Heart right ventricle (tissue), 16 donors: Measurements from ENCODE around the gene LIN7A. TPM values are rescaled to one million over a fixed set of nuclear protein-coding genes. Genes with fewer than 3 reads are reported as not detected.

Experiments used
- ATAC-seq, 8 donors: fragments of 200-7000 bp; cut with Tn5 transposase; one replicate each; pipeline ENCODE4 v1.9.1; 2020; ENCODE audit warnings: mild to moderate bottlenecking in 8 of 8, moderate library complexity in 8 of 8, moderate number of reproducible peaks in 1 of 8
- DNase-seq, 2 donors: peaks; one replicate each; pipeline ENCODE4 v3.0.0-alpha.2; 2020
- H3K27ac ChIP-seq, 10 donors: fragments of 200-600 bp; sonication (generic) in 2 of 10; one replicate each; pipeline versions ENCODE4 v1.5.0 to v1.8.0; 2020 to 2022; ENCODE audit warnings: mild to moderate bottlenecking in 3 of 10
- H3K27me3 ChIP-seq, 7 donors: fragments of 200-600 bp; one replicate each; pipeline ENCODE4 v1.8.0; 2021 to 2022; ENCODE audit warnings: mild to moderate bottlenecking in 2 of 7
- H3K36me3 ChIP-seq, 9 donors: fragments of 200-600 bp; sonication (generic) in 1 of 9; one replicate each; pipeline versions ENCODE4 v1.5.0 to v1.8.0; 2020 to 2022; ENCODE audit warnings: mild to moderate bottlenecking in 2 of 9
- H3K4me1 ChIP-seq, 9 donors: fragments of 200-600 bp; sonication (generic) in 1 of 9; one replicate each; pipeline versions ENCODE4 v1.5.0 to v1.8.0; 2020 to 2022; ENCODE audit warnings: mild to moderate bottlenecking in 4 of 9
- H3K4me3 ChIP-seq, 10 donors: fragments of 200-600 bp; sonication (generic) in 2 of 10; one replicate each; pipeline versions ENCODE4 v1.5.0 to v1.8.0; 2020 to 2022; ENCODE audit warnings: mild to moderate bottlenecking in 7 of 10, moderate library complexity in 2 of 10
- H3K9me3 ChIP-seq, 11 donors: fragments of 200-600 bp in 10 of 11; sonication (generic) in 2 of 11; one replicate each; pipeline versions ENCODE4 v1.5.0 to v1.8.0; 2013 to 2022; ENCODE audit warnings: mild to moderate bottlenecking in 2 of 11, control low read depth in 1 of 11, moderate library complexity in 1 of 11
- CTCF ChIP-seq, 9 donors: fragments of 200-600 bp; sonication (generic) in 2 of 9; IDR thresholded peaks; one replicate each; pipeline versions ENCODE4 v1.5.0 to v1.8.0; 2021 to 2022; ENCODE audit warnings: antibody characterized with exemption in 9 of 9, mild to moderate bottlenecking in 5 of 9, moderate library complexity in 1 of 9
- WGBS, 2 donors: extraction: QIAGEN DNeasy Blood & Tissue Kit; methylation state at CpG; one replicate each; pipeline ENCODE4 v1.1.7; 2013; ENCODE audit warnings: inconsistent platforms in 1 of 2; 5-methylcytosine and 5-hydroxymethylcytosine counted together
- intact Hi-C, 10 donors: fragments of 100-400 bp; cut with DNase I; formaldehyde crosslinking; loops; one replicate each; pipeline versions ENCODE4 v1.11.1 to v1.14.2; 2022
- polyA plus RNA-seq, 2 donors: library from polyadenylated mRNA; stranded (reverse); fragments of 200-250 nt; gene quantifications; one replicate each; pipeline ENCODE4 v1.2.3, GENCODE V29; 2013
- total RNA-seq, 10 donors: library from RNA; stranded (reverse); fragmentation: NEBNext Ultra II Directional in 3 of 10; extraction: Animal tissue kit (Norgen Biotek cat#: 25700) in 3 of 10; gene quantifications; one replicate each; pipeline versions ENCODE4 v1.2.1 to v1.2.4, GENCODE V29; 2021 to 2023
- donor health status: Arrhythmogenic right ventricular cardiomyopathy.
- donor health status: ischemic (EF 13 %, LVEDD 7.1; RV severe dilation, severe dysfunction).
- donor health status: healthy with polysubstance abuse.
- donor health status: DM: no; HTN: yes; CAD: no.
- donor health status: DM: no; HTN: no; CAD: no.
- donor health status: ischemic (EF 25% LVEDD 6.9; RV normal size, moderate dysfunction).
- donor health status: ischemic (EF 25% LVEDD 5.7; RV mildly dilated, moderate dysfunction).
- donor health status: healthy.
- donor health status: DM: yes; HTN: yes; CAD: no.
- donor health status: Ischemic cardiomyopathy.
- donor health status: ischemic (EF 35%, LVEDD 5.7; RV mildly dilated, moderate dysfunction).
- donor health status: nonischemic (EF 11% LVEDD 7.7; RV severe dilation, severe dysfunction).
- donor health status: DM: yes; HTN: yes; CAD: no.
- donor health status: PGD.
- donor health status: ischemic (EF 29% LVEDD 5.4; RV normal size, mild dysfunction).
- donor health status: nonischemic (EF 23%, LVEDD 6.1; RV moderate dilation, normal function).

Gene LIN7A
- total and polyA plus RNA-seq, 12 donors, result 6.2 to 15.3 (median 10.2) TPM

- DNase-seq (no peak), ATAC-seq (no peak)
- H3K36me3 ChIP-seq, result no peaks in the 10 kb centered on the region
- no peaks in the 10 kb centered on the region for H3K27me3 ChIP-seq
- intact Hi-C loops, result no loop called here
- no peak overlapping the region for H3K4me3 ChIP-seq
- no peaks in the 10 kb centered on the region for H3K9me3 ChIP-seq
- no peak overlapping the region for H3K27ac ChIP-seq
- H3K4me1 ChIP-seq, result peaks cover 0 to 5% (median 0%) of the 10 kb centered on the region in 9 donors
- no peak for TF ChIP-seq CTCF (IDR thresholded peaks at IDR 0.05)
- WGBS, 2 donors, result 92 to 93% methylated on average over 3 of the region's 3 CpGs
These were observed 183.5 kb downstream of the LIN7A start for GRCh38 chr12:80754274-80754673.

- Histone ChIP-seq H3K36me3 (no peaks in the 10 kb centered on the region), H3K4me1 (peaks cover 0 to 5% (median 0%) of the 10 kb centered on the region in 9 donors), H3K27ac (no peak overlapping the region), H3K27me3 (no peaks in the 10 kb centered on the region), H3K4me3 (no peak overlapping the region), H3K9me3 (no peaks in the 10 kb centered on the region)
- intact Hi-C loops, result no loop called here
- TF ChIP-seq CTCF (IDR thresholded peaks at IDR 0.05), result no peak
- no peak for ATAC-seq
- DNase-seq, result no peak
These were observed 185.3 kb downstream of the LIN7A start for GRCh38 chr12:80752464-80752863.

GRCh38 chr12:80749456-80749855 lies 188.3 kb downstream of the LIN7A start:
- WGBS, 2 donors, result 71 to 78% methylated on average over 2 of the region's 2 CpGs
- intact Hi-C loops, result no loop called here
- no peak overlapping the region for H3K27ac ChIP-seq
- no peak overlapping the region for H3K4me3 ChIP-seq
- no peak for TF ChIP-seq CTCF (IDR thresholded peaks at IDR 0.05)
- no peak for DNase-seq
- H3K9me3 ChIP-seq, result no peaks in the 10 kb centered on the region
- H3K27me3 ChIP-seq, result no peaks in the 10 kb centered on the region
- no peaks in the 10 kb centered on the region for H3K36me3 ChIP-seq
- no peaks in the 10 kb centered on the region for H3K4me1 ChIP-seq
- no peak for ATAC-seq

GRCh38 chr12:80747800-80748199 lies 189.9 kb downstream of the LIN7A start:
- intact Hi-C loops, result no loop called here
- no peak for TF ChIP-seq CTCF (IDR thresholded peaks at IDR 0.05)
- H3K36me3 ChIP-seq, result no peaks in the 10 kb centered on the region

More at GRCh38 chr12:80747800-80748199, 189.9 kb downstream of the LIN7A start:
- 61 to 71% methylated on average over 2 of the region's 2 CpGs for WGBS, 2 donors
- Histone ChIP-seq H3K27me3 (no peaks in the 10 kb centered on the region), H3K4me1 (no peaks in the 10 kb centered on the region), H3K27ac (no peak overlapping the region), H3K4me3 (no peak overlapping the region), H3K9me3 (no peaks in the 10 kb centered on the region)
- no peak for ATAC-seq
- DNase-seq, result no peak
